A549 (cell line): ENCODE data around the gene WASF3.

Experiments
- CBX8 ChIP-seq: fragments of 200-600 bp; sonication (generic); IDR thresholded peaks from 2 replicates; pipeline ENCODE4 v1.6.1; 2016
- CEBPB ChIP-seq, 2 experiments: fragments of >200 bp in 1 of 2; sonication (Bioruptor Twin) in 1 of 2; formaldehyde crosslinking in 1 of 2; IDR thresholded peaks; 2 replicates each; pipeline ENCODE4 v1.6.1; 2012 to 2016
- CHD2 ChIP-seq: fragments of 150-350 bp; IDR thresholded peaks from 2 replicates; pipeline ENCODE4 v1.6.1; 2014; ENCODE audit warnings: low read length; ENCODE audit not compliant: partially characterized antibody
- JUNB ChIP-seq: fragments of >200 bp; sonication (Bioruptor Twin); formaldehyde crosslinking; IDR thresholded peaks from 2 replicates; pipeline ENCODE4 v1.6.1; 2016
- MAFK ChIP-seq: fragments of 450-650 bp; IDR thresholded peaks from 2 replicates; pipeline ENCODE4 v1.6.1; 2014; ENCODE audit not compliant: partially characterized antibody
- POLR2A ChIP-seq: IDR thresholded peaks from 2 replicates; pipeline ENCODE4 v1.6.1; 2012; ENCODE audit warnings: mild to moderate bottlenecking, low read length
- RNF2 ChIP-seq: fragments of 200-600 bp; sonication (generic); IDR thresholded peaks from 2 replicates; pipeline ENCODE4 v1.6.1; 2016; ENCODE audit warnings: low read depth, mild to moderate bottlenecking, antibody characterized with exemption, moderate library complexity, borderline replicate concordance
- SMC3 ChIP-seq: fragments of >200 bp; sonication (Bioruptor Twin); formaldehyde crosslinking; IDR thresholded peaks from 3 replicates; pipeline ENCODE4 v1.6.1; 2018; ENCODE audit warnings: inconsistent platforms
- TP53 ChIP-seq: fragments of 250-450 bp; sonication (Bioruptor Pico); IDR thresholded peaks from 2 replicates; pipeline ENCODE4 v1.5.0; 2021; ENCODE audit warnings: mild to moderate bottlenecking, moderate library complexity
- TF ChIP-seq, protein P1 (sequence below): fragments of >200 bp; sonication (Bioruptor Twin); formaldehyde crosslinking; IDR thresholded peaks from 3 replicates; pipeline ENCODE4 v1.5.1; 2016
- TF ChIP-seq, protein P2 (sequence below): fragments of 450-650 bp; IDR thresholded peaks from 2 replicates; pipeline ENCODE4 v1.6.1; 2014; ENCODE audit warnings: antibody characterized with exemption
- TF ChIP-seq, protein P3 (sequence below): fragments of 200-600 bp; sonication (generic); IDR thresholded peaks from 2 replicates; pipeline ENCODE4 v1.6.1; 2016; ENCODE audit warnings: antibody characterized with exemption, mild to moderate bottlenecking, moderate library complexity
- TF ChIP-seq, protein P4 (sequence below): IDR thresholded peaks from 2 replicates; pipeline ENCODE4 v1.6.1; 2012

DNA sequence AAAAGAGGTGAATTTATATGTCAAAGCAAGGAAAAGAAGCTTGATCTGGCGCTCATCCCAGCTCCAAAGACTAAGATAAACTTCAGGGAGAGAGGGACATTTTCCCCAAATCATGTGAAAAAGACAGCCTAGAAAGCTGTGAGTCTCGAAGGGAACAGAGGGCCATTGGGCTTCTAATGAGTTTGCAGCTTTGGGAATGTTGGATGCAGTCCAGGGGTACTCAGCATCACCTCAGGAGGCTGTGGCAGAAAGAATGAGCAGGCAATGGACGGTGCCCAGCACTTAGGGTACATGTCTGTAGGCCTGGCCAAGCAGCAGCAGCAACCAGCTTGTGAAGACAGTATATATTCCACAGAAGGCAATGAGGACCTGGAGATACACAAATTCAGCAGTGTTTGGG, 25.7 kb upstream of the WASF3 start:
- TF ChIP-seq CHD2 = no peak
- no peak for TF ChIP-seq POLR2A
- TF ChIP-seq, protein P1, sequence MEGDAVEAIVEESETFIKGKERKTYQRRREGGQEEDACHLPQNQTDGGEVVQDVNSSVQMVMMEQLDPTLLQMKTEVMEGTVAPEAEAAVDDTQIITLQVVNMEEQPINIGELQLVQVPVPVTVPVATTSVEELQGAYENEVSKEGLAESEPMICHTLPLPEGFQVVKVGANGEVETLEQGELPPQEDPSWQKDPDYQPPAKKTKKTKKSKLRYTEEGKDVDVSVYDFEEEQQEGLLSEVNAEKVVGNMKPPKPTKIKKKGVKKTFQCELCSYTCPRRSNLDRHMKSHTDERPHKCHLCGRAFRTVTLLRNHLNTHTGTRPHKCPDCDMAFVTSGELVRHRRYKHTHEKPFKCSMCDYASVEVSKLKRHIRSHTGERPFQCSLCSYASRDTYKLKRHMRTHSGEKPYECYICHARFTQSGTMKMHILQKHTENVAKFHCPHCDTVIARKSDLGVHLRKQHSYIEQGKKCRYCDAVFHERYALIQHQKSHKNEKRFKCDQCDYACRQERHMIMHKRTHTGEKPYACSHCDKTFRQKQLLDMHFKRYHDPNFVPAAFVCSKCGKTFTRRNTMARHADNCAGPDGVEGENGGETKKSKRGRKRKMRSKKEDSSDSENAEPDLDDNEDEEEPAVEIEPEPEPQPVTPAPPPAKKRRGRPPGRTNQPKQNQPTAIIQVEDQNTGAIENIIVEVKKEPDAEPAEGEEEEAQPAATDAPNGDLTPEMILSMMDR = no peak
- no peak for TF ChIP-seq SMC3
- TF ChIP-seq, protein P2, sequence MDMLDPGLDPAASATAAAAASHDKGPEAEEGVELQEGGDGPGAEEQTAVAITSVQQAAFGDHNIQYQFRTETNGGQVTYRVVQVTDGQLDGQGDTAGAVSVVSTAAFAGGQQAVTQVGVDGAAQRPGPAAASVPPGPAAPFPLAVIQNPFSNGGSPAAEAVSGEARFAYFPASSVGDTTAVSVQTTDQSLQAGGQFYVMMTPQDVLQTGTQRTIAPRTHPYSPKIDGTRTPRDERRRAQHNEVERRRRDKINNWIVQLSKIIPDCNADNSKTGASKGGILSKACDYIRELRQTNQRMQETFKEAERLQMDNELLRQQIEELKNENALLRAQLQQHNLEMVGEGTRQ = no peak
- no peak for TF ChIP-seq CBX8
- no peak for TF ChIP-seq CEBPB (IDR thresholded peaks at IDR 0.05)
- TF ChIP-seq, protein P3, sequence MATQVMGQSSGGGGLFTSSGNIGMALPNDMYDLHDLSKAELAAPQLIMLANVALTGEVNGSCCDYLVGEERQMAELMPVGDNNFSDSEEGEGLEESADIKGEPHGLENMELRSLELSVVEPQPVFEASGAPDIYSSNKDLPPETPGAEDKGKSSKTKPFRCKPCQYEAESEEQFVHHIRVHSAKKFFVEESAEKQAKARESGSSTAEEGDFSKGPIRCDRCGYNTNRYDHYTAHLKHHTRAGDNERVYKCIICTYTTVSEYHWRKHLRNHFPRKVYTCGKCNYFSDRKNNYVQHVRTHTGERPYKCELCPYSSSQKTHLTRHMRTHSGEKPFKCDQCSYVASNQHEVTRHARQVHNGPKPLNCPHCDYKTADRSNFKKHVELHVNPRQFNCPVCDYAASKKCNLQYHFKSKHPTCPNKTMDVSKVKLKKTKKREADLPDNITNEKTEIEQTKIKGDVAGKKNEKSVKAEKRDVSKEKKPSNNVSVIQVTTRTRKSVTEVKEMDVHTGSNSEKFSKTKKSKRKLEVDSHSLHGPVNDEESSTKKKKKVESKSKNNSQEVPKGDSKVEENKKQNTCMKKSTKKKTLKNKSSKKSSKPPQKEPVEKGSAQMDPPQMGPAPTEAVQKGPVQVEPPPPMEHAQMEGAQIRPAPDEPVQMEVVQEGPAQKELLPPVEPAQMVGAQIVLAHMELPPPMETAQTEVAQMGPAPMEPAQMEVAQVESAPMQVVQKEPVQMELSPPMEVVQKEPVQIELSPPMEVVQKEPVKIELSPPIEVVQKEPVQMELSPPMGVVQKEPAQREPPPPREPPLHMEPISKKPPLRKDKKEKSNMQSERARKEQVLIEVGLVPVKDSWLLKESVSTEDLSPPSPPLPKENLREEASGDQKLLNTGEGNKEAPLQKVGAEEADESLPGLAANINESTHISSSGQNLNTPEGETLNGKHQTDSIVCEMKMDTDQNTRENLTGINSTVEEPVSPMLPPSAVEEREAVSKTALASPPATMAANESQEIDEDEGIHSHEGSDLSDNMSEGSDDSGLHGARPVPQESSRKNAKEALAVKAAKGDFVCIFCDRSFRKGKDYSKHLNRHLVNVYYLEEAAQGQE = no peak
- TF ChIP-seq, protein P4, sequence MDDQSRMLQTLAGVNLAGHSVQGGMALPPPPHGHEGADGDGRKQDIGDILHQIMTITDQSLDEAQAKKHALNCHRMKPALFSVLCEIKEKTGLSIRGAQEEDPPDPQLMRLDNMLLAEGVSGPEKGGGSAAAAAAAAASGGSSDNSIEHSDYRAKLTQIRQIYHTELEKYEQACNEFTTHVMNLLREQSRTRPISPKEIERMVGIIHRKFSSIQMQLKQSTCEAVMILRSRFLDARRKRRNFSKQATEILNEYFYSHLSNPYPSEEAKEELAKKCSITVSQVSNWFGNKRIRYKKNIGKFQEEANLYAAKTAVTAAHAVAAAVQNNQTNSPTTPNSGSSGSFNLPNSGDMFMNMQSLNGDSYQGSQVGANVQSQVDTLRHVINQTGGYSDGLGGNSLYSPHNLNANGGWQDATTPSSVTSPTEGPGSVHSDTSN = no peak
- no peak for TF ChIP-seq MAFK
- no peak for TF ChIP-seq JUNB
- TF ChIP-seq TP53 = no peak
- no peak for TF ChIP-seq RNF2
